HG03108 (cell line): ENCODE measurements around the gene TGFBI.

Source experiments
- ATAC-seq: cut with Tn5 transposase; IDR thresholded peaks from one replicate; pipeline ENCODE4 v1.9.1; 2021; ENCODE audit warnings: moderate library complexity; ENCODE audit not compliant: unreplicated experiment

Gene TGFBI

DNA sequence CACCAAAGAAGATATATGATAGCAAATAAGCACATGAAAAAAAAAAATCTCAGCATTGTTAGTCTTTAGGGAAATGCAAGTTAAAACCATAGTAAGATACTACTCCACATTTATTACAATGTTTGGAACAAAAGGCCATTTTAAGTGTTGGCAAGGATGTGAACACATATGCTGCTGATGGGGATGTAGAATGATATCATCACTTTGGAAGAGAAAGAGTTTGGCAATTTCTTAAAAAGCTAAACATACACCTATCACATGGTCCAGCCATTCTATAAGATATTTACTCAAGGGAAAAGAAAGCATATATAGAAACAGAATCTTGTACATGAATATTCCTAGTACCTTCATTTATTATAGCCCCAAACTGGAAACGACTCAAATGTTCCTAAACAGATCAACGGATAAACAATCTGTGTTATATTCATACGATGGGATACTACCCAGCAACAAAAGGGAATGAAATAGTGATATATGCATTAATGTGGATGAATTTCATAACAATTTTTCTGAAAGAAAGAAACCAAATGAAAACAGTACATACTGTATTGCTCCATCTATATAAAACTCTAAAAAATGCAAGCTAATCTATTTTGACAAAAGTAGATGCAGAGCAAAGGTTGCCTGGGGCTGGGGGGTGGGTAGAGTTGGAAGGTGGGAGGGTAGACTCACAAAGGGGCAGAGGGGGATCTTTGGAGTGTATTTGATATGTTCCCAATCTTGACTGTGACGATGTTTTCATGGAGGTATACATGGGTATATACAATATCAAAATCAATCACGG, 58.2 kb downstream of the TGFBI start:
- ATAC-seq: no peak

DNA sequence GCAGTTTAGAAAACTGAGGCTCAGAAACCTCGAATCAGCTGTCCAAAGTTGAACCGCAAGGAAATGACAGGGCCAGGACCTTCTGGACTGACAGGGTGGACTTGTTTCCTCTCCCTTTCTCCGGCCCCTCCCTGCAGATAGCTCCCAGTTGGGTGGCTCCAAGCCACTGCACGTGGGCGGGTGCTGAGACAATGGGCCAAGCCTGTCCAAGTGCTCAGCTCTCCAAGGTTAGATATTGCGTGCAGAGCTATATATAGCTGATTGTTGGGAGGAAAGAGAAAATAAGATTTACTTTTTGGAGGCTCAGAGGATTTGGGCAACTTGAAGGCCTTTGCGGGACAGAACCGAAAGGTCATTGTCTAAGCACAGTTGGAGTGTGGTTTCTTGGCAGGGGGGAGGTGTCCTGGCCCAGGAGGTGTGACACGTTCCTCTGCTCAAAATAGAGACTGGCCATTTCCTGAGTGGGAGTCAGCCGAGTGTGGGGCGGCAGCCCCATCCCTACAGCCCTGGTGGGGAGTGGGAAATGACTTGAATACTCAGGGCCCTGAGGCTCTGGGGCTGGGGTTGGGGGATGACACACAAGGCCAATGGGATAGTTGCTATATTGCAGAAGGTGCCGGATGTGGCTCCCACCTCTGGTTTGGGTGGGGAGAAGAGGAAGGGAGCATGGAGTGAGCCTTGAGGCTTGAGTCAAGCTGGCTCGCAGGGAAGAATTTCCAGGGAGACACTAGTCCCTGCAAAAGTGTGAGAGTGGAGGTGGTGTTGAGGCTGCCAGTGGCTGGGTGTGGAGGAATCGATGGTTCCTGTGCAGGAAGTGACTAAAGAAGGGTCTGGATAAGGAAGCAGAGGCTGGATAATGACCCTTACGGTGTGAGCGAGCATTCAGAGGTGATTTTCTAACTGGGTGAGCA, 59.4 kb downstream of the TGFBI start:
- ATAC-seq: no peak

DNA sequence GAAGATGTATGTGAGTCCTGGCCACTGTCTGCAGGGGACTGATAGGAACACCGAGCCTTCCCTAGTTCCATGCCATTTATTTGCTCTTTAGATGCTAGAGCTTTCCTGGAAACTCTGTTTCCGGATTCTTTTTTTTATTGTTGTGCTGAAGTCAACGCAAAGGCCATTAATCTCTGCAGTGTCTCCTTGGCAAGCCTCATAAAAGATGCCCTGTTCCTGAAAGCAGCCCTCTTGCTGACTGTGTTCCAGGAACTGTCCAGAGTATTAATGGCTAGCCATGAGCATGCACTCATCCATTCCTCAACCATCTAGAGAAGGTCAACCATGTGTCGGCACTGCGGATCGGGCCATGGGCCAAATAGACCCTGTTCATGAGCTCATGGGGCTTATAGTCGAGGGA, 61.0 kb downstream of the TGFBI start:
- ATAC-seq: no peak

DNA sequence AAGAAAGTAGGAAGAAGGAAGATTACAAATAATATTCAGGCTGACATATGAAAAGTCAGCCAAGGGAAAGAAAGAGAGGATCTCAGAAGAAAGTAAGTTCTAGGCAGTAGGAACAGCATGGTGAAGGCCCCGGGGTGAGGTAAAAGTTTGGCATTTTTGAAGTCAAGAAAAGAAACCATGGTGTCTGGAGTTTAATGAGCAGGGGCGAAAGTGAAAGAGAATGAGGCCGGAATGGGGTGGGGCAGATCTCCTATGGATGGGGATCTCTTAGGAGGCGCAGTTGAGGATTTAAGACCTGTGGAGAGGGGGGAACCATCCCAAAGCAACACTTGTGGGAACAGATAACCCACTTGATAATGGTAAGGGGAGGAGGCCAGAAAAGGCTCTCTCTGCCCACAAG, 61.5 kb downstream of the TGFBI start:
- no peak for ATAC-seq

DNA sequence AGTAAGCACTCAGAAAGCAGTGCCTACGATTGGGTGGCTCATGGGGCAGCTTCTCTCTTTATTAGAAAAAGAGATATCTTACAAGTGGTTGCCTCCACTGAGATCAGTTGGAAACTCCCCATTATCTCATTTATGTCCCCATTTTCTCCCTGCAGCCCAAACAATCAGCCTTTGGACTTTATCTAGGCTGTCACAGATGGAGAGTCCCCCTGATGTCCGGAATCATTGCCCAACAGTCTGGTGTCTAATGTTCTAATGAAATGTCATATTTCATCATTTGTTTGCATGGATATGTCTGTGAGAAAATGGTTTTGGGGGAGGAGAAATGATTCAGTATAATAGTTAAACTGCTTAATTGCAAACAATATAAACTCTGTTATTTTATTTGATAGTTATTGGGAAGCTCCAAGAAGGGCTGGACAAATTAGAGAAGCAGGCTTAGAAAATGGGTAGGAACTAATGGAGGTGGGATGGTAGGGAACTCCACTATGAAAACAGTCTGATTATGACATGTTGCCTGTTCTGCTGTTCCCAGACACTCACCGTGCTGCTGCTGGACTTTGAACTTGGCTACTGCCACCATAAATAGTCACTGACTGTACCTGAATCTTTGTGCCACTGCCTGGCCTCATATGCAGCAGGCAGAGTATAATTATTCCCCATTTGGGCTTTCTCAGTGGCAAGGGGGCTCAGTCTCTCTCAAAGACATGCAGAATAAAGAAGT, 65.6 kb downstream of the TGFBI start:
- ATAC-seq: no peak

DNA sequence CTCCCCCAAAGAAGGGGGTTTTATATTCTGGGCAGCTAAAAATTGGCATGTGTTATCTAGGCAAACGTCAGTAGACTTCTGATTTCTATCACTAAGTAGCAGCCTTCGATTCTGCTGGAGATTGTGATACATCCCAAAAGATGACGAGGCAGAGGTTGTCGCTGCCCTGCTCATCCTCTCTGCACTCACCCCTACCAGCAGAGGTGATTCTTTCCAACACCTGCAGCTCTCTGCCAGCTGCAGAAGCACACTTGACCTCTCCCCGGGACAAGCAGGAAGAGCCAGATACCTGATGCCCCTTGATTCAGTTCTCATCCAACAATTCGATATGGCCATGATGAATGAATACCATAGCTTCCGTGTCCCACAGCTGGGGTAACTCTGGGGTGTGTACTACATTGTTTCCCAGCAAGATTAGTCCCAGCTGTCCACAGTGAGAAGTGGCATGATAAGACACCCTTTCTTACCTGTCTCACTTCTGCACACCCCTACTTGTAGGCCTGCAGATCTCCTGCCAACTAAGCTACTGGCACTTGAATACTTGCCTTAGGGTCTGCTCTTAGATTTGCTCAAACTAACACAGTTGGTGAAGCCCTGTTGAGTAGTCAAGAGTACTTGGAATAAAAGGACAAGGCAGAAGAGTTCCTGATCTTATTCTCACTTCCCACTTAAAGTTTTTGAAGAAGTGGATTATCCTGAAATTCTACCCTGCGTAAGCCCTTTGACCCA, 66.3 kb downstream of the TGFBI start:
- ATAC-seq: no peak

DNA sequence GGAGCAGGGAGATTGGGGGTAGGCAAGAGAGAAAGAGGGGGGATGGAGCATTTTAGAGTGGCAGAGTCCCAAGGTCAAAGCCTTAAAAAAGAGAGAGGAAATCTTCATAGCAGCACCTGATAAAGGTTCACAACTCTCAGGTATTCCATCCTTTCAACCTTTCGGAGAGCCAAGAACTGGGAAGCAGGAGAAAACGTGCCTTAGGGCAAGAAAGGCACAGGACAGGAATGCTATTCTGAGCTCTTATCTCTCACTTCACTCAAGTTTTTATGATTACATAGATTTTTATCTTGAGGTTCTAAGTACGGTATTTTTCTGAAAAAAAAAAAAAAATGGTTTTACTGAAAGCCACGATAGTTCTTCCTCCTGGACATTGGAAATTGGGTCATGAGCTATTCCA, 69.4 kb downstream of the TGFBI start:
- no peak for ATAC-seq

DNA sequence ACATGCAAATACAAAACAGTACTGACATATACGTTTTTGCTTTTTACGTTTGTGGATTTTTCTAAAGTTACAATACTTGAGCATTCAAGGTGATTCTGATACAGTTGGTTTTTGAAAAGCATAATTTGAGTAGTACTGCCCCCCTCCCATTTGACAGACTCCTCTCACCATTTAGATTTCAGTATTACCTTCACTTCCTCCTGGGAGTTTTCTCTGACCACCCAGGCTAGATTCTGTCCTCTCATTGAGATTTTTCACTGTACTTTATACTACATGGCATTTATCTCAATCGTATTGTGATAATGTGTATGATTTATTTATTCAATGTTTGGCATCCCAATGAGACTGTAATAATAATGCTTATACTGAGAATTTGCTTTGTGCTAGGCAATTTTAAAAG, 71.1 kb downstream of the TGFBI start:
- no peak for ATAC-seq

DNA sequence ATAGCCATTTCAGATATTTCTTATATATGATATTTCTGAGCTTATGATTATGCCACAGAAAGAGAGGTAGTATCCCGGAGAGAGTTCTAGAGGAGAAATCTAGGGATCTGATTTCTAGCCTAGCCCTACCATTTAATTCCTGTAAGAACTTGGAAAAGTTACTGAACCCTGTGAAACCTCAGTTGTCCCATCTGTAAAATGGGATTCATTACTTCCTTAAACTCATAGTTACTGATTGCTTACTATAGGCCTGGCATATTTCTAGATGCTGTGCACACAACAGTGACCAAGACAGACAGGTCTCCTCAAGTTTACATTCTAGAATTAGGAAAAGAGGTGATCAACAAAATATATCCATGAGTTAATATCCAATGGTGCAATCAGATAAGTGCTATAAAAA, 73.1 kb downstream of the TGFBI start:
- no peak for ATAC-seq

DNA sequence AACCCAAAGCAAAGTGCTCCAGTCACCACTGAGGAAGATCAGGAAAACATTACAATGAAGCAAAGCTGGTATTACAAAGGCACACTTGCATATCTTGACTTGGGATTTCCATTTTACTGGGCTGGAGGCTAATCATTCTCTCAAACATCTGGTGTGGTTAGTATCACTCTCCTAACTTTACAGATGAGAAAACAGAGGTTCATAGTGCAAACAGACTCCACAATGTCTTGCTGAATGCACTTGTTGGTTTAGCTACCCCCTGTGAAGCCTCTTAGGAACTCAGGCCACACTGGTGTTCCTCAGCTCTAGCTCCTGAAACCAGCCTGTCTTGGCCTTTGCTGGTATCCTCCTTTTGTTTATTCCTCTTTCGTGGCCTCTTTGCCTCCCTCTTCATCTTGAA, 74.3 kb downstream of the TGFBI start:
- peak; percentile 76 for ATAC-seq

DNA sequence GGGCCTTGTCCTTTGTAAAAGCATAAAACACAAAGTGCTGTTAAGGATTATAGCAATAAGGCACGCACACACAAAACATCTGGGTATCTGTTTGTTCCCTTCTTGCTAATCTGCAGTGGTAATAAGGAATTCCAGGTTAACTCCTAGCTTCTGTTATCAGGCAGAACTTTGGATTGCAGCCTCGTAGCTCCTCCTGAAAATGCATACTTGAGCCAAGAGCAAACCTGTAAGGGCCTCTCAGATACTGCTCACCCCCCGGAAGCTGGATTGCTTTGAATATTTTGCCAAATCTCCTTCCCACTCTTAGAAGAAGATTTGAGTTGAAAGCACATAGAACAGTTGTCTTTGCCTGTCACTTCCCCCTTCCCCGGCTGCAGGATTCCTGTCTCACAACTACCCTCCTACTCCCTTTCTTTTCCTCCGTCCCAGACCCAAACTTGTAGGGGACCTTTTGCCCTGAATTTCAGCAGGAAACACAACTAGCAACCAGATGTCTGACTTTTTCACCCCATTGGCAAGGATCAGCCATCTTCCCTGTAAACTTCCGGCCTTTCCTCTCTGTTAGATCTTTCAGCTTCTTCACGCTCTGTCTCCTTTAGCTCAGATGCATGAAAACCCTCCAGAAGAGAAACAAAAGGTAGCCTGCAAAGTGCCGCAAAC, 75.6 kb downstream of the TGFBI start:
- ATAC-seq: no peak

DNA sequence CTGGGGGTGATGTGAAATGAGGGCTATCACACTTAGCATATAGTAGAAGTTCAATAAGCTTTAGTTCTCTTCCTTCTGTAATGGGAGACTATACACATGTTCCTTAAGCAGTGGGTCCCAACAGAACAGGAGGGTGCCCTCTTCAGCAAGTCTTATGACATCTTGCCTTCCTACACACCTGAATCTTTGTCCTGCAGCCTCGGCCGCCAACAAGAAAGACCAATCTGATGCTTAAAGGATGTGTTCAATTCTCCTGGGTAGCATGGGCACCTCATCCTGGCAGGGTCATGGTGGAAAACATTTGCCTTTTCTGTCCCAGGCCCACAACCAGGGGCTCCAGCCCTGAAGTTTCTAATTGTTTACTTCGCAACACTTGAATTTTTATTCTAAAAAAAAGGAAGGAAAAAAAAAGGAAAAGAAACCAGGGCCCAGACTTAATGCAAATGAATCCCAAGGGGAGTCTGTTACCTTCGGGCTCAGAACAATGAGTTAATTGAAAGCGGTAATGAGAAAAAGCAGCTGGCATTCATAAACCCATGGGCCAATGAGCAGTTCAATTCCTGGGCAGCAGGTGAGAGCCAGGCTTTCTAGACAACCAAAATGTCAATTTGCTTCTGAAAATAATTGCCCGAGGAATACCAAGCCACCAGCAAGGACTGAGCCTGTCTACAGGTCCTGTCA, 77.7 kb downstream of the TGFBI start:
- no peak for ATAC-seq

DNA sequence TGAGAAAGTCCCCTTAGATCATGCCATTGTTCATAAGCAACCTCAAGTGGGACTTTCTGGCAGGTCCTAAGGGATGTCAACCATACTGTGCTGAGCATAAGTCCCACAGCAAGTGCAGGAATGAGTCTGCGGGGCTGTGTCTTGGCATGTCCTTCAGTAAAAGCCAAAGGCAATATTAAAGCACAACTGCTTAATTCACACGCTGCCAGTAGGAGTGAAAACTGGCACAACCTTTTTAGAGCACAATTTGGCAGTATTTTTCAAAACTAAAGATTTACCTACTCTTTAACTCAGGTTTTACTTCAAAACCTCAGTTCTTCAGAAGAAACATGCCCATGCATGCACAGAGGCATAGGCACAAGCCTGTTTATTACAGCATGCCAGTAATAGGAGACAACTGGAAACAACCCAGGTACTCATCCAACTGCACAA, 79.4 kb downstream of the TGFBI start:
- no peak for ATAC-seq

DNA sequence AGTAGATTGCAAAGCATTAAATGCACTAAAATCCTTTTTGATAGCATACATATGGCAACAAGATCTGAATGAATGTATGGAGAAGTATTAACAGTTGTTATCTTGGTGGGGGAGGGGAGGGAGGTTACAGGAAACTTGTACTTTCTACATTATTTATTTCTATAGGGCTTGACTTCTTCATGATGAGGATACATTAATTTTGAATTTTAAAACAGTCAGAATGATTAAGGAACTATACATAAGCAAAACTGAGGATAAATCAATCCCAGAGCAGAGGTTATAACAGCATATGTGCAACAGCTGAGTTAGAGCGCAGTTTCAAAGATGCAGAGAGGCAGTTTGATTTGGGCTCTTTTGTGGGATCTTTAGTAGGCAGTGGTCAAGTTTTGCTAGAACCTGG, 80.0 kb downstream of the TGFBI start:
- no peak for ATAC-seq

DNA sequence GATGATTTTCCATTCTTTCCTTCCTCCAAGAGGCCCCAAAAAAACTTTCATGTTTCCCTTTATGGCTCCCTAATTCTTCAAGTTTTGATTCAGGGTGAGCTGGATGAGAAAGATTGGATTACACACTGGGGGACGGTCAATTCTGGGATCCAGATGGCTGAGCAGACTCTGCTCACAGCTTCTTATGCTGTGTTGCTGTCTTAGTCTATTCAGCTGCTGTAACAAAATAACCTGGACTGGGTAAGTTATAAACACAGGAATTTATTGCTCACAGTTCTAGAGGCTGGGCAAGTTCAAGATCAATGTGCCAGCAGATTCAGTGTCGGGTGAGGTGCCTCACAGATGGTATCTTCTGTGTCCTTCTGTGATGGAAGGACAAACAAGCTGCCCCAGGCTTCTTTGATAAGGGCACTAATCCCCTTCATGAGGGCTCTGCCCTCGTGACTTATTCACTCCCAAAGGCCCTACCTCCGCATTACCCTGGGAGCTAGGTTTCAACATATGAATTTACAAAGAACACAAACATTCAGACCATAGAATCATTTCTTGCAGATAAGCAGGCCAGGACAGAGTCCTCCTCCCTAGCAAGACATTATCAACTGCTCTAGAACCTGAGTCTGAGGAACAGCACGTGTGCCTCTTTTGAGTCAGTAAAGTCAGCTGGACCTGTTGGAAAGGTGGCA, 80.8 kb downstream of the TGFBI start:
- no peak for ATAC-seq
